T-helper 2 cell treated with Interferon-gamma antibody and Interleukin-4, amounts not matched to agents 100 ng/mL and 5 ng/mL, for 36 hours (primary cell): ENCODE data around the gene WNK4. TPM values are rescaled to one million over a fixed set of nuclear protein-coding genes. Genes with fewer than 3 reads are reported as not detected.

ENCODE experiments used
- intact Hi-C: fragments of 100-400 bp; cut with micrococcal nuclease; formaldehyde crosslinking; loops from one replicate; pipeline ENCODE4 v1.15.1; 2023
- total RNA-seq: library from RNA; stranded (reverse); gene quantifications from 2 replicates; pipeline ENCODE4 v1.2.3, GENCODE V29; 2022

Gene WNK4
- total RNA-seq, 1 donor from 2014 or later: 0.50 TPM

DNA sequence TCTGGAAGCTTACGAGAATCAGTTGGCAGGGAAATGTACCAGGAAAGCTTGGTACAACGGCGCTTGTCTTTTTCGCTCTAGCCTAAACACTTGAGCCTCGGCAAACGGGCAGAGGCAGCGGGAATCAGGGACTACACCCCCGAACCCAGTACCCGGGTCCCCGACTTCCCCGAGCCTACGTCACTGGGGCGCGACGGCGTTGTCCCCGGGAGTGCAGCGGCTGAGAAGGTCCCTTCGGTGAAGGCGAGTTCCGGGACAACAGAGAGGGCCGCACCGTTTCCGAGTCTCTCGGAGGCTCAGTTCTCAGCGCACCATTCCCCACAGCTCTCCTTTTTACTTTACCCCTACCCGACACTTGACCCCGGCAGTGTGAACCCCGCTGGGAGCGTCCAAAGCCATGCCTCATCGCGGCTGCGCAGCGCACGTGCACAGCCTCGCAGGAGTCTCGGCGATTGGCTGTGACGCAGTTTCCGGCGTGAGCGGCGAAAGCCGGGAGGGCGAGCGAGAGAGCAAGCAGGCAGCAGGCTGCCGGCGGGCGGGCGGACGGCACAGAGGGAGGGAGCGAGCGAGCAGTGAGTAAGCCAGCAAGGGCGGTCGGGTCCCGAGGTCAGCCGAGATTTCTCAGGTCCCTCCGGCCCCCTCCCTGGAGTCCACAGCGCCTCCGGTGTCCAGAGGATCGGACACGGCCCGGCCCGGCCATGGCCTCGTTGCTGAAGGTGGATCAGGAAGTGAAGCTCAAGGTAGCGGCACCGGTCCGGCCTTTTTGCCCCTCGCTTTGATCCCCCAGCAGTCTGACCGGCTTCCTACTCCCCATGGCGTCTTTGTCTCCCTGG lies 52.7 kb downstream of the WNK4 start, which contains the start of gene PSME3:
TSS of gene PSME3 (plus strand) at position 464 of the 833 bp plus-strand sequence. CDS start at position 699, 235 bp downstream.
- intact Hi-C loops: loop anchor here (1.0 kb wide), 2 partner anchors 9 to 165 kb away; partner anchors contain the start of genes BECN1 and RPL27

DNA sequence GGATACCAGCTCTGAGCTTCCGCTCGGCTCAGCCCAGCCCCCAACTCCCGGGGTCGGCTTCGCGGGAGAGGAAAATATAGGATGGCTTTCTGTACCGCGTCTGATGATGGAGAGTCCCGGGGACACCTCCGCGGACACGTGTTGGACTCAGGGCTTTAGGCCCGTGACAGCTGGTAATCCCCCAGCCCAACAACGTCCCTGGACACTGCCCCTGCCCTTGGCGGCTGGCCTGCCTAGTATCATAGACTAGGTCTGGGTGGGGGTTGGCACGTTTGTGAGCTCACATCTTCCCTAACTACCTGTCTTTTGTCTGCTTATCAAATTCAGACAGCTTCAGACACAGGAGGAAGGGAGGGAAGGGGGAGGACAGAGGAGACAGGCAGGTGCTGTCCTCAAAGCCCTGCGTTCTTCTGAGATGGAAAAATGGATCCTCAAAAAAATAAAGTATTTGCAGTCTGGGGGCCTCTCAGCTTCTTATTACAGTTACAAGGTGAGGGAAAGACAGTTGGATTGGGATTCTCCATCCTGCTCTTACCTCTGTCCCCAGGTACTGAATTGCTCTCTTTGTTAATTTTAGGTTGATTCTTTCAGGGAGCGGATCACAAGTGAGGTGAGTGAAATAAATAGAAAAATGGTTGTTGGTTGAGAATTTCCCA lies 53.5 kb downstream of the WNK4 start:
- intact Hi-C loops: loop anchor here (1.0 kb wide), 2 partner anchors 10 to 164 kb away; partner anchors contain the start of genes BECN1 and RPL27

DNA sequence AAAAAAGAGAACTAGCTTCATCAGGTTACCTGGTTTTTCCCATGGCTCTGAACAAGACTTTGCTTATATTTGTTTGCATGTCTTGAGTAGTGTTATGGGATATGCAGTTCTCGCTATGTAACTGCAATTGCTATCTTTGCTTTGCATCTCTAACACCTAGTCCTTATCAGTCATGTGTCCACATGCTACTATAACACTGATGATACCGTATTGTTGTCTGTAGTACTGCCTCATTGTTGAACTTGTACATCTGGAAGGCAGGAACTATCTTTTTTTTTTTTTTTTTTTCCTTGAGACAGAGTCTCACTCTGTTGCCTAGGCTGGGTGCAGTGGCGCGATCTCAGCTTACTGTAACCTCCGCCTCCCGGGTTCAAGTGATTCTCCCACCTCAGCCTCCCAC lies 55.3 kb downstream of the WNK4 start:
- intact Hi-C loops: no loop called here

- intact Hi-C loops: no loop called here
Measured at GRCh38 chr17:42841975-42842685, 61.7 kb downstream of the WNK4 start.

GRCh38 chr17:42843358-42843934 lies 63.0 kb downstream of the WNK4 start:
- intact Hi-C loops: no loop called here

- intact Hi-C loops: no loop called here
Measured at GRCh38 chr17:42844271-42844670, 63.9 kb downstream of the WNK4 start, which contains the start of gene AOC2. Gene AOC2, plus strand, starts transcription at chr17:42844580. Its CDS starts 47 bp downstream, at chr17:42844627.

DNA sequence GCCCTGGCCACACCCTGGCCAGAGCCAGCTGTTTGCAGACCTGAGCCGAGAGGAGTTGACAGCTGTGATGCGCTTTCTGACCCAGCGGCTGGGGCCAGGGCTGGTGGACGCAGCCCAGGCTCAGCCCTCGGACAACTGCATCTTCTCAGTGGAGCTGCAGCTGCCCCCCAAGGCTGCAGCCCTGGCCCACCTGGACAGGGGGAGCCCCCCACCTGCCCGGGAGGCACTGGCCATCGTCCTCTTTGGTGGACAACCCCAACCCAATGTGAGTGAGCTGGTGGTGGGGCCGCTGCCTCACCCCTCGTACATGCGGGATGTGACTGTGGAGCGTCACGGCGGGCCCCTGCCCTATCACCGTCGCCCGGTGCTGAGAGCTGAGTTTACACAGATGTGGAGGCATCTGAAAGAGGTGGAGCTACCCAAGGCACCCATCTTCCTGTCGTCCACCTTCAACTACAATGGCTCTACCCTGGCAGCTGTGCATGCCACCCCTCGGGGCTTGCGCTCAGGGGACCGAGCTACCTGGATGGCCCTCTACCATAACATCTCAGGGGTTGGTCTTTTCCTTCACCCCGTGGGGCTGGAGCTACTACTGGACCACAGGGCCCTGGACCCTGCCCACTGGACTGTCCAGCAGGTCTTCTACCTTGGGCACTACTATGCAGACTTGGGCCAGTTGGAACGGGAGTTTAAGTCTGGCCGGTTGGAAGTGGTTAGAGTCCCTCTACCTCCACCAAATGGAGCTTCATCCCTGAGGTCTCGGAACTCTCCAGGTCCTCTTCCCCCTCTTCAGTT lies 64.5 kb downstream of the WNK4 start:
- intact Hi-C loops: no loop called here

- intact Hi-C loops: no loop called here
Measured at GRCh38 chr17:42845556-42845917, 65.1 kb downstream of the WNK4 start.

- intact Hi-C loops: no loop called here
Measured at GRCh38 chr17:42845918-42846593, 65.6 kb downstream of the WNK4 start.

Other genes starting within 250 kb of the WNK4 start
- 18.3 and 18.5 TPM in 2 replicates for gene NAGLU, start 244.4 kb upstream of the WNK4 start, total RNA-seq
- gene HSD17B1, start 227.7 kb upstream of the WNK4 start, total RNA-seq: 0.77 and 1.1 TPM in 2 replicates
- 83.5 and 90.0 TPM in 2 replicates for gene COASY, start 218.5 kb upstream of the WNK4 start, total RNA-seq
- 69.6 and 71.3 TPM in 2 replicates for gene MLX, start 213.5 kb upstream of the WNK4 start, total RNA-seq
- gene PSMC3IP, start 202.9 kb upstream of the WNK4 start, total RNA-seq: 17.7 and 18.9 TPM in 2 replicates
- 50.7 and 52.7 TPM in 2 replicates for gene RETREG3, start 171.2 kb upstream of the WNK4 start, total RNA-seq
- 66.8 and 67.6 TPM in 2 replicates for gene TUBG1, start 170.9 kb upstream of the WNK4 start, total RNA-seq
- gene TUBG2, start 121.3 kb upstream of the WNK4 start, total RNA-seq: 5.5 and 6.0 TPM in 2 replicates
- gene PLEKHH3, start 103.6 kb upstream of the WNK4 start, total RNA-seq: 0.27 and 0.36 TPM in 2 replicates
- 0.30 and 0.34 TPM in 2 replicates for gene CCR10, start 98.8 kb upstream of the WNK4 start, total RNA-seq
- 0.61 and 0.66 TPM in 2 replicates for gene CNTNAP1, start 98.1 kb upstream of the WNK4 start, total RNA-seq
- 42.0 and 43.7 TPM in 2 replicates for gene EZH1, start 35.6 kb upstream of the WNK4 start, total RNA-seq
- gene RAMP2, start 19.4 kb upstream of the WNK4 start, total RNA-seq: not detected in 2 replicates
- gene VPS25, start 7.2 kb upstream of the WNK4 start, total RNA-seq: 68.9 and 69.5 TPM in 2 replicates
- gene COA3, start 18.1 kb downstream of the WNK4 start, total RNA-seq: 48.9 and 51.3 TPM in 2 replicates
- gene CNTD1, start 18.3 kb downstream of the WNK4 start, total RNA-seq: not detected in 2 replicates
- gene BECN1, start 43.7 kb downstream of the WNK4 start, total RNA-seq: 93.3 and 105 TPM in 2 replicates
- 138 and 142 TPM in 2 replicates for gene PSME3, start 52.8 kb downstream of the WNK4 start, total RNA-seq
- 2.3 and 2.7 TPM in 2 replicates for gene AOC2, start 64.0 kb downstream of the WNK4 start, total RNA-seq
- 0.70 and 1.1 TPM in 2 replicates for gene AOC3, start 70.6 kb downstream of the WNK4 start, total RNA-seq
- gene G6PC1, start 120.2 kb downstream of the WNK4 start, total RNA-seq: not detected in 2 replicates
- gene AARSD1, start 183.8 kb downstream of the WNK4 start, total RNA-seq: 50.1 and 52.2 TPM in 2 replicates
- gene PTGES3L, start 199.5 kb downstream of the WNK4 start, total RNA-seq: 0.43 and 0.52 TPM in 2 replicates
- 14.9 and 17.5 TPM in 2 replicates for gene RUNDC1, start 200.0 kb downstream of the WNK4 start, total RNA-seq
- 943 and 969 TPM in 2 replicates for gene RPL27, start 217.8 kb downstream of the WNK4 start, total RNA-seq
- 101 and 103 TPM in 2 replicates for gene IFI35, start 226.2 kb downstream of the WNK4 start, total RNA-seq
- gene VAT1, start 241.8 kb downstream of the WNK4 start, total RNA-seq: 18.4 and 18.5 TPM in 2 replicates
- 0.25 TPM in 1 of 2 replicates, not detected in the other for gene RND2, start 244.6 kb downstream of the WNK4 start, total RNA-seq